Measurements from ENCODE around the gene TMEM186.

GRCh38 chr16:8797364-8798173, at the start of gene TMEM186, which contains the start of gene PMM2:
- TF ChIP-seq CTCF (conservative IDR thresholded peaks at IDR 0.05) (no peak), EZH2 (IDR thresholded peaks at IDR 0.05; ENCODE audit: low read depth) (no peak)

All from PC-9 (cell line).